MM.1S (cell line): Measurements from ENCODE around the gene LTBR.

Experiments used
- CTCF ChIP-seq: fragments of 300-600 bp; sonication (generic); IDR thresholded peaks from 2 replicates; pipeline ENCODE4 v1.5.1; 2016; ENCODE audit warnings: antibody characterized with exemption, low read length, mixed read lengths
- EZH2 ChIP-seq: fragments of 300-600 bp; sonication (generic); optimal IDR thresholded peaks from 2 replicates; pipeline ENCODE3; 2017; ENCODE audit warnings: low read depth, mild to moderate bottlenecking, antibody characterized with exemption, low read length, mixed read lengths
- EZH2phosphoT487 ChIP-seq: fragments of 300-600 bp; sonication (generic); IDR thresholded peaks from 2 replicates; pipeline ENCODE4 v1.6.1; 2018; ENCODE audit warnings: antibody characterized with exemption, low read length

- no peak for TF ChIP-seq CTCF
- no peak for TF ChIP-seq EZH2
- TF ChIP-seq EZH2phosphoT487 = no peak
These were observed 806 bp downstream of the LTBR start for GRCh38 chr12:6384499-6385436.
